Measurements from ENCODE around the gene PLEKHG4B. TPM values are rescaled to one million over a fixed set of nuclear protein-coding genes. Genes with fewer than 3 reads are reported as not detected.

Gene PLEKHG4B
- total and polyA plus RNA-seq, 2 of the 4 experiments (the other 2 are of a cell fraction), result 1.1 TPM

- TF ChIP-seq CEBPB (IDR thresholded peaks at IDR 0.05; ENCODE audit: low read depth, low read length), result no peak
Measured at GRCh38 chr5:75331-76320, 16.3 kb upstream of the PLEKHG4B start (continued).

GRCh38 chr5:76358-77169 lies 15.4 kb upstream of the PLEKHG4B start:
- ATAC-seq (ENCODE audit: low read depth) (no peak), DNase-seq (no peak)
- Histone ChIP-seq H2AK9ac (replicated peaks; ENCODE audit: low read depth, low read length, poor library complexity) (no peak overlapping the region), H3K9ac (ENCODE audit: low read depth, low read length) (no peak overlapping the region), H4K8ac (ENCODE audit: low read depth in 2 of 2, low read length in 2 of 2) (no peak overlapping the region), H2BK120ac (ENCODE audit: low read depth, low read length) (no peak overlapping the region), H3K9me1 (ENCODE audit: insufficient read depth, low read length) (no peaks in the 10 kb centered on the region; the same call in 1 of the 2 replicates), H3K36me3 (ENCODE audit: control insufficient read depth, insufficient read depth, low read length) (no peaks in the 10 kb centered on the region), H3K23ac (ENCODE audit: low read depth, low read length) (no peak overlapping the region), H3K18ac (ENCODE audit: low read depth, low read length) (no peak overlapping the region), H4K20me1 (ENCODE audit: insufficient read depth, low read length) (no peaks in the 10 kb centered on the region), H3K27me3 (ENCODE audit: control insufficient read depth, insufficient read depth, low read length) (peaks cover 60% of the 10 kb centered on the region), H3K4me1 (ENCODE audit: control insufficient read depth, insufficient read depth, low read length) (no peaks in the 10 kb centered on the region), H3K14ac (replicated peaks; ENCODE audit: low read depth, low read length) (no peak overlapping the region), H2BK15ac (ENCODE audit: low read depth, low read length) (no peak overlapping the region), H2AK5ac (ENCODE audit: low read depth, low read length) (no peak overlapping the region), H3K9me3 (ENCODE audit: control insufficient read depth, insufficient read depth, low read length) (no peaks in the 10 kb centered on the region), H3K4ac (ENCODE audit: low read depth, low read length) (no peak overlapping the region), H3K79me1 (ENCODE audit: low read depth in 1 of 2, low read length in 2 of 2) (no peaks in the 10 kb centered on the region), H2AFZ (replicated peaks; ENCODE audit: low read length, poor library complexity) (no peak overlapping the region), H4K91ac (ENCODE audit: insufficient read depth, low read depth, low read length) (no peak overlapping the region), H2BK20ac (ENCODE audit: low read depth, low read length) (no peak overlapping the region), H3K56ac (ENCODE audit: extremely low read depth, insufficient read depth, low read length) (no peak overlapping the region), H4K5ac (ENCODE audit: low read depth, low read length) (no peak overlapping the region), H3K4me2 (ENCODE audit: low read depth, low read length) (no peak overlapping the region), H3K4me3 (ENCODE audit: insufficient read depth, low read depth, low read length) (no peak overlapping the region), H3K27ac (ENCODE audit: insufficient read depth, low read length) (no peak overlapping the region), H2BK5ac (ENCODE audit: low read depth, low read length, poor library complexity, severe bottlenecking) (no peak overlapping the region)
- ChIA-PET CTCF (no interaction called here), POLR2A (ENCODE audit: unreplicated experiment) (no interaction called here)
- 79% methylated on average over 11 of the region's 22 CpGs; no CpG with 5 or more reads in 1 of the 2 experiments for WGBS, 2 experiments (ENCODE audit: extremely low coverage in 2 of 2, insufficient read length in 1 of 2)
- BruUV-seq (replicated peaks), result no TSS peak
- intact Hi-C loops (cut with micrococcal nuclease), result no loop called here
- in situ Hi-C loops (cut with MboI; ENCODE audit: low sequenced_read_pairs), result no loop called here
- dilution Hi-C loops (cut with HindIII; ENCODE audit: low sequenced_read_pairs, unreplicated experiment), result no loop called here
- no peak for TF ChIP-seq MAZ (IDR thresholded peaks at IDR 0.05; ENCODE audit: borderline replicate concordance, low read depth, low read length)
- no peak for TF ChIP-seq RFX5 (IDR thresholded peaks at IDR 0.05; ENCODE audit: low read depth, low read length)
- TF ChIP-seq RAD21 (IDR thresholded peaks at IDR 0.05; ENCODE audit: low read length), result no peak
- TF ChIP-seq MAFK (IDR thresholded peaks at IDR 0.05; ENCODE audit: low read depth, low read length), result no peak
- TF ChIP-seq BHLHE40 (IDR thresholded peaks at IDR 0.05; ENCODE audit: low read depth, low read length), result no peak
- TF ChIP-seq USF2 (IDR thresholded peaks at IDR 0.05; ENCODE audit: low read depth, low read length), result no peak
- no peak for TF ChIP-seq NFE2L2 (IDR thresholded peaks at IDR 0.05; ENCODE audit: low read depth, low read length)
- no peak for TF ChIP-seq FOS (IDR thresholded peaks at IDR 0.05; ENCODE audit: low read depth, low read length)
- TF ChIP-seq CTCF (conservative IDR thresholded peaks at IDR 0.05; ENCODE audit: low read depth, low read length), result no peak
- no peak for TF ChIP-seq POLR2A (IDR thresholded peaks at IDR 0.05; ENCODE audit: low read depth, low read length)
- no peak for TF ChIP-seq CHD1 (IDR thresholded peaks at IDR 0.05; ENCODE audit: low read depth, low read length)

Measured in IMR-90 (cell line).